B cell (primary cell): ENCODE data around the gene RNASE7. TPM values are rescaled to one million over a fixed set of nuclear protein-coding genes. Genes with fewer than 3 reads are reported as not detected.

Experiments
- ATAC-seq: fragments of 200-7000 bp; cut with Tn5 transposase; one replicate; pipeline ENCODE4 v1.10.0; 2021; ENCODE audit warnings: low read depth, mild to moderate bottlenecking, moderate number of reproducible peaks, moderate library complexity
- CTCF ChIA-PET: fragments of 350-600 bp; sonication (Branson Sonifier 250); formaldehyde crosslinking; loops from one replicate; lab custom pipeline; 2021; ENCODE audit warnings: antibody characterized with exemption, inconsistent platforms; lab: Charles Lee
- POLR2A ChIA-PET: fragments of 350-600 bp; sonication (Branson Sonifier 250); formaldehyde crosslinking; loops from one replicate; lab custom pipeline; 2021; ENCODE audit warnings: antibody characterized with exemption; lab: Charles Lee
- DNase-seq: peaks from one replicate; pipeline ENCODE4 v3.0.0; 2013
- H2AFZ ChIP-seq: 2 replicates; pipeline ENCODE4 v1.6.1; 2012; ENCODE audit warnings: mild to moderate bottlenecking, low read depth, low read length; ENCODE audit not compliant: insufficient read depth, poor library complexity, severe bottlenecking
- H3K27ac ChIP-seq, 2 donors: 1 replicate in 1 of 2; 2 replicates in 1 of 2; pipeline ENCODE4 v1.5.1; 2012 to 2013; ENCODE audit warnings: low read length in 2 of 2, mild to moderate bottlenecking in 2 of 2, moderate library complexity in 1 of 2
- H3K27me3 ChIP-seq, 4 experiments: fragments of 200-600 bp in 1 of 4; sonication (generic) in 1 of 4; replicated peaks in 1 of 4; 1 replicate in 2 of 4; 2 replicates in 2 of 4; pipeline versions ENCODE4 v1.6.1 to v1.7.0; 2013 to 2016; ENCODE audit warnings: low read length in 3 of 4, mild to moderate bottlenecking in 2 of 4, mixed read lengths in 1 of 4, moderate library complexity in 1 of 4; ENCODE audit not compliant: insufficient read depth in 4 of 4, control insufficient read depth in 3 of 4; ENCODE audit errors: control extremely low read depth in 1 of 4
- H3K36me3 ChIP-seq, 2 experiments: replicated peaks in 1 of 2; 1 replicate in 1 of 2; 2 replicates in 1 of 2; pipeline versions ENCODE4 v1.6.1 to v1.7.1; 2013; ENCODE audit warnings: low read length in 1 of 2; ENCODE audit not compliant: insufficient read depth in 2 of 2, control insufficient read depth in 1 of 2; ENCODE audit errors: control extremely low read depth in 1 of 2, extremely low read depth in 1 of 2
- H3K4me1 ChIP-seq, 2 donors: fragments of 200-600 bp in 1 of 2; sonication (generic) in 1 of 2; 1 replicate in 1 of 2; 2 replicates in 1 of 2; pipeline versions ENCODE4 v1.5.1 to v1.6.1; 2013 to 2017; ENCODE audit warnings: low read length in 2 of 2; ENCODE audit not compliant: control insufficient read depth in 2 of 2, insufficient read depth in 2 of 2
- H3K4me2 ChIP-seq: replicated peaks from 2 replicates; pipeline ENCODE3; 2012; ENCODE audit warnings: mild to moderate bottlenecking, low read depth, low read length; ENCODE audit not compliant: poor library complexity, severe bottlenecking
- H3K4me3 ChIP-seq, 5 experiments: fragments of 200-600 bp in 1 of 5; sonication (generic) in 1 of 5; 1 replicate in 3 of 5; 2 replicates in 2 of 5; pipeline versions ENCODE4 v1.5.1 to v1.7.0; 2011 to 2016; ENCODE audit warnings: low read length in 4 of 5, mild to moderate bottlenecking in 4 of 5, low read depth in 2 of 5, control low read depth in 1 of 5, moderate library complexity in 1 of 5; ENCODE audit not compliant: insufficient read depth in 1 of 5; ENCODE audit errors: control extremely low read depth in 1 of 5, extremely low read depth in 1 of 5
- H3K79me2 ChIP-seq: fragments of 200-600 bp; sonication (generic); one replicate; pipeline ENCODE4 v1.6.0; 2016; ENCODE audit warnings: low read length; ENCODE audit not compliant: control insufficient read depth, insufficient read depth
- H3K9ac ChIP-seq: fragments of 200-600 bp; sonication (generic); 2 replicates; pipeline ENCODE4 v1.6.1; 2017; ENCODE audit warnings: mild to moderate bottlenecking, low read length, moderate library complexity
- H3K9me3 ChIP-seq, 3 donors: one replicate each; pipeline versions ENCODE4 v1.6.1 to v1.7.1; 2013; ENCODE audit warnings: low read length in 2 of 3; ENCODE audit not compliant: control insufficient read depth in 2 of 3, insufficient read depth in 1 of 3; ENCODE audit errors: control extremely low read depth in 1 of 3
- H4K20me1 ChIP-seq: 2 replicates; pipeline ENCODE4 v1.6.0; 2012; ENCODE audit warnings: mild to moderate bottlenecking, low read length; ENCODE audit not compliant: insufficient read depth, control insufficient read depth, poor library complexity, severe bottlenecking
- H3K27ac Mint-ChIP-seq: one replicate; pipeline ENCODE4 v1.8.0; 2021; ENCODE audit warnings: mixed read lengths
- H3K27me3 Mint-ChIP-seq: one replicate; pipeline ENCODE4 v1.8.0; 2021; ENCODE audit warnings: mixed read lengths
- H3K4me1 Mint-ChIP-seq: one replicate; pipeline ENCODE4 v1.8.0; 2021; ENCODE audit warnings: mixed read lengths
- H3K4me3 Mint-ChIP-seq: one replicate; pipeline ENCODE4 v1.8.0; 2021; ENCODE audit warnings: mixed read lengths
- H3K9me3 Mint-ChIP-seq: one replicate; pipeline ENCODE4 v1.8.0; 2022; ENCODE audit warnings: mixed read lengths; ENCODE audit not compliant: insufficient read depth
- CTCF ChIP-seq: fragments of 200-600 bp; IDR thresholded peaks from one replicate; pipeline ENCODE4 v1.8.0; 2022; ENCODE audit warnings: antibody characterized with exemption, mild to moderate bottlenecking
- EZH2 ChIP-seq: IDR thresholded peaks from 2 replicates; pipeline ENCODE4 v1.6.1; 2012; ENCODE audit warnings: borderline replicate concordance, low read depth, mild to moderate bottlenecking, moderate library complexity, low read length; ENCODE audit not compliant: insufficient read depth, poor library complexity, severe bottlenecking
- WGBS: methylation state at CpG from one replicate; pipeline ENCODE4 v1.1.5; 2013; ENCODE audit warnings: missing lambda C conversion rate; ENCODE audit not compliant: insufficient coverage; 5-methylcytosine and 5-hydroxymethylcytosine counted together
- intact Hi-C: fragments of 100-400 bp; cut with micrococcal nuclease; formaldehyde crosslinking; loops from one replicate; pipeline ENCODE4 v1.10.0; 2022
- polyA plus RNA-seq: library from polyadenylated mRNA; depleted of rRNA; stranded (reverse); fragments of >200 nt; gene quantifications from 2 replicates; pipeline ENCODE4 v1.2.3, GENCODE V29; 2012
- total RNA-seq, 2 donors: library from RNA; stranded (reverse); fragments of 120-200 nt in 1 of 2; gene quantifications; 1 replicate in 1 of 2; 2 replicates in 1 of 2; pipeline versions ENCODE4 v1.2.3 to v1.2.4, GENCODE V29; 2013 to 2022

RNASE7 gene
- total and polyA plus RNA-seq, 2 donors (not counting 1 experiment from before 2014, with no cell fraction given): not detected

- DNase-seq (peak; percentile 81), ATAC-seq (peak; percentile 48)
- TF ChIP-seq EZH2: no peak
- TF ChIP-seq CTCF: peak; percentile 69
- H3K27me3 ChIP-seq: peaks cover 0 to 45% (median 18%) of the 10 kb centered on the region in 4 experiments
- no peak overlapping the region for H3K27ac ChIP-seq
- ChIA-PET CTCF (interaction anchor here (0.5 to 6.4 kb wide), 20 partner anchors 8 to 446 kb away, joined by 3 to 276 read pairs (median 6); partner anchors contain the start of gene TMEM253), POLR2A (interaction anchor here (1.4 kb wide), 1 partner anchor 36 kb away, joined by 7 read pairs; no protein-coding TSS in a partner anchor)
- peak overlapping the region; percentile 97 for H3K4me2 ChIP-seq
- Mint-ChIP-seq H3K27ac (no peak overlapping the region), H3K4me1 (peaks cover 44% of the 10 kb centered on the region), H3K4me3 (peak overlapping the region; percentile 85), H3K9me3 (no peaks in the 10 kb centered on the region), H3K27me3 (peaks cover 36% of the 10 kb centered on the region)
- peak overlapping the region in 3 of 5 experiments; percentile 53 to 69 (median 59) for H3K4me3 ChIP-seq
- H3K36me3 ChIP-seq: no peaks in the 10 kb centered on the region
- 2% methylated on average over 33 of the region's 45 CpGs for WGBS
- peak overlapping the region; percentile 43 for H2AFZ ChIP-seq
- H3K9me3 ChIP-seq: peaks cover 0 to 9% (median 0%) of the 10 kb centered on the region in 3 donors
- peaks cover 34 to 40% of the 10 kb centered on the region in 2 donors for H3K4me1 ChIP-seq
- intact Hi-C loops: loop anchor here (1.0 to 5.0 kb wide), 3 partner anchors 24 to 489 kb away; no protein-coding TSS in a partner anchor
- peak overlapping the region; percentile 70 for H3K9ac ChIP-seq
- H4K20me1 ChIP-seq: no peaks in the 10 kb centered on the region
- H3K79me2 ChIP-seq: no peaks in the 10 kb centered on the region
These were observed 26.6 kb downstream of the RNASE7 start for GRCh38 chr14:21068521-21069387.
